HG03196 (cell line): ENCODE measurements around the gene TRIM45.

Source experiments
- ATAC-seq: cut with Tn5 transposase; IDR thresholded peaks from one replicate; pipeline ENCODE4 v1.9.1; 2021; ENCODE audit not compliant: unreplicated experiment

TRIM45 gene

DNA sequence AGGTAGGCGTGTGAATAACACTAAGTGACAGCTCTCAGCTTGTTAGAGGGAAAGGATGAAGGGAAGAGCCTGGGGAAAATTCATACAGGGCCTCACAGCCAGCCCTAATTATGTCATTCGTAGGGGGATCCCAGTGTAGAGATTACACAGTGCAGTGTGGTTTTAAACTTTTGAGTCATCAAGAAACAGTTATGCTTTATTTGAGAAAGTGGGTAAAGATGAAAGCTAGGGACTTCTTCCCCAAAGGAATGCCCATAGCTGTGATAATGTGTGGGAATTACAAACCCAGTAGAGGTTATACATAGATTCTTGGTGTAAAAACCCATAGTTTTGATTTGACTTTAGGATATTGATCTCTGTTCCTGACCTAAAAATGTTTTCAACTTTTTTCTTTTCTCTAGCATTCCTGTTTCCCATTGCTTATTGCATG, 59.5 kb downstream of the TRIM45 start:
- no peak for ATAC-seq
